Progenitor cell of endocrine pancreas (in vitro differentiated cells): Measurements from ENCODE around the gene CLSTN2. TPM values are rescaled to one million over a fixed set of nuclear protein-coding genes. Genes with fewer than 3 reads are reported as not detected.

ENCODE experiments used
- DNase-seq: peaks from one replicate; pipeline ENCODE4 v3.0.0; 2021; ENCODE audit warnings: low spot score; ENCODE audit not compliant: unreplicated experiment
- H3K27ac Mint-ChIP-seq: 2 replicates; pipeline ENCODE4 v1.8.0; 2021; ENCODE audit warnings: mild to moderate bottlenecking, moderate library complexity, mixed read lengths
- H3K27me3 Mint-ChIP-seq: 2 replicates; pipeline ENCODE4 v1.8.0; 2021; ENCODE audit warnings: mixed read lengths
- H3K36me3 Mint-ChIP-seq: 2 replicates; pipeline ENCODE4 v1.8.0; 2022; ENCODE audit warnings: mixed read lengths; ENCODE audit not compliant: insufficient read depth
- H3K4me1 Mint-ChIP-seq: 2 replicates; pipeline ENCODE4 v1.8.0; 2021; ENCODE audit warnings: low read depth, mixed read lengths
- H3K4me3 Mint-ChIP-seq: 2 replicates; pipeline ENCODE4 v1.8.0; 2021; ENCODE audit warnings: low read depth, mild to moderate bottlenecking, moderate library complexity, mixed read lengths
- H3K9me3 Mint-ChIP-seq: 2 replicates; pipeline ENCODE4 v1.8.0; 2021; ENCODE audit warnings: low read depth, mixed read lengths
- CTCF ChIP-seq: fragments of 200-600 bp; sonication (generic); IDR thresholded peaks from one replicate; pipeline ENCODE4 v1.5.0; 2021; ENCODE audit warnings: antibody characterized with exemption, mild to moderate bottlenecking; ENCODE audit not compliant: unreplicated experiment
- total RNA-seq: library from RNA; stranded (reverse); gene quantifications from 2 replicates; pipeline ENCODE4 v1.2.1, GENCODE V29; 2021

Gene CLSTN2
- total RNA-seq, 1 donor from 2014 or later = 2.8 TPM

DNA sequence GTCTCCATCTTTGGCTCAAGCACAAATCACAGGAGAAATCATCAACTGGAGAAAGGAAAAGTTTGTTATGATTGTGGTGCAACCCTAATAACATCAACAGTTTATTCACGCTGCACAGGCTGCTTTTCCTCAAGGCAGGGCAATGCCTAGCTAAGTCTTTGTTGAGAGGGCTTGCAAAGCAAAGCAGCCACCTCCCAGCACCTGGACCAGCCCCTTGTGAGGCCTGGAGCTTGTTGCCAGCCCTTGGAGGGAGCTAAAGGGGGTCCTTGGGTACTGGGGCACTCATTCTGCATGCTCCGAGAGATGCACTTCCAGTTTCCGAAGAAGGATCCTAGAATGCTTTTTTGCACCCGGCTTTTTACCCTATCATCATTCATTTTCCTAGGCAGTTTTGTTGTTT, 288.2 kb downstream of the CLSTN2 start:
- no peak overlapping the region for H3K4me3 Mint-ChIP-seq
- H3K27ac Mint-ChIP-seq = no peak overlapping the region
- H3K27me3 Mint-ChIP-seq = no peaks in the 10 kb centered on the region
- H3K4me1 Mint-ChIP-seq = no peaks in the 10 kb centered on the region
- TF ChIP-seq CTCF = no peak
- H3K36me3 Mint-ChIP-seq = no peaks in the 10 kb centered on the region
- H3K9me3 Mint-ChIP-seq = peaks cover 2% of the 10 kb centered on the region
- no peak for DNase-seq

DNA sequence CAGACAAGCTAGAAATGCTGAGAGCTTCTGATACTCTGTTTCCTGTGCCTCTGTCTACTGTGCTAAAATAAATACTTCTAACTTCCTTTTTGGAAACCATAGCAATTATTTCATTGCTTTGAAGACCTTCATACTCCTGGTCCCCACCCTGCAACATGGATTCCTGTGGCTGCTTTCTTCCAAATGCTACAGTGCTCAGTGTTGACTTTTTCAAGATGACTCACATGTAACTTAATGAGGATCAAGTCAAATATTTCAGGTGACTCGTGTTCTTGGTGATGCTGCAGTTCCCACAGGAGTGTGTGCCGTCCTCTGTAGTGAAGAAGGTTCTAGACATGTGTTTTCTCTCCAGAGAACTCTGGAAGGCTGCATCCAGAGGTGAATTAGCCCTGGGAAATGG, 288.6 kb downstream of the CLSTN2 start:
- no peak for DNase-seq
- no peak overlapping the region for H3K27ac Mint-ChIP-seq
- no peak overlapping the region for H3K4me3 Mint-ChIP-seq
- no peaks in the 10 kb centered on the region for H3K27me3 Mint-ChIP-seq
- H3K9me3 Mint-ChIP-seq = peaks cover 6% of the 10 kb centered on the region
- H3K4me1 Mint-ChIP-seq = no peaks in the 10 kb centered on the region
- H3K36me3 Mint-ChIP-seq = no peaks in the 10 kb centered on the region
- TF ChIP-seq CTCF = no peak

GRCh38 chr3:140224307-140224706, 289.3 kb downstream of the CLSTN2 start:
- DNase-seq = no peak
- H3K4me3 Mint-ChIP-seq = no peak overlapping the region
- TF ChIP-seq CTCF = no peak
- no peaks in the 10 kb centered on the region for H3K36me3 Mint-ChIP-seq
- H3K27me3 Mint-ChIP-seq = no peaks in the 10 kb centered on the region
- H3K27ac Mint-ChIP-seq = no peak overlapping the region
- no peaks in the 10 kb centered on the region for H3K4me1 Mint-ChIP-seq
- peaks cover 8% of the 10 kb centered on the region for H3K9me3 Mint-ChIP-seq

- Mint-ChIP-seq H3K9me3 (peaks cover 8% of the 10 kb centered on the region), H3K36me3 (no peaks in the 10 kb centered on the region), H3K4me1 (no peaks in the 10 kb centered on the region), H3K4me3 (no peak overlapping the region), H3K27me3 (no peaks in the 10 kb centered on the region), H3K27ac (no peak overlapping the region)
- TF ChIP-seq CTCF = no peak
- no peak for DNase-seq
Measured at GRCh38 chr3:140225996-140226395, 291.0 kb downstream of the CLSTN2 start.

GRCh38 chr3:140233702-140234101, 298.7 kb downstream of the CLSTN2 start:
- Mint-ChIP-seq H3K4me1 (peaks cover 5% of the 10 kb centered on the region), H3K27ac (no peak overlapping the region), H3K9me3 (peaks cover 6% of the 10 kb centered on the region), H3K36me3 (no peaks in the 10 kb centered on the region), H3K4me3 (no peak overlapping the region), H3K27me3 (no peaks in the 10 kb centered on the region)
- DNase-seq = no peak
- no peak for TF ChIP-seq CTCF
